ENCODE measurements around the gene CCDC141. TPM values are rescaled to one million over a fixed set of nuclear protein-coding genes. Genes with fewer than 3 reads are reported as not detected.
"Not testable (repeated sequence)": the region's sequence is repeated elsewhere in the genome, so short reads cannot be mapped to it uniquely, and the experiment has no call there.

The CCDC141 gene
- total RNA-seq, 1 donor from 2014 or later: 0.05 TPM

DNA sequence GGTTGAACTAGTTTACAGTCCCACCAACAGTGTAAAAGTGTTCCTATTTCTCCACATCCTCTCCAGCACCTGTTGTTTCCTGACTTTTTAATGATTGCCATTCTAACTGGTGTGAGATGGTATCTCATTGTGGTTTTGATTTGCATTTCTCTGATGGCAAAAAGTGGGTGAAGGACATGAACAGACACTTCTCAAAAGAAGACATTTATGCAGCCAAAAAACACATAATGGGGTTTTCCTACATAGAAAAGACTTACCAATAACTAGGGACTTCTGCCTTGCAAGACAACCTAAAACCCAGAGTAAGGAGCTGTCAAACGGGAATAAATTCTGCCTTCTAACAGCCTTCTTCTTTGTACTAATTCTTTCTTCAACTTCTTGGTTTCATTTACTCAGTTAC is 4.3 kb downstream of the CCDC141 start:
- not testable (repeated sequence) for DNase-seq (ENCODE audit: low read depth)

DNA sequence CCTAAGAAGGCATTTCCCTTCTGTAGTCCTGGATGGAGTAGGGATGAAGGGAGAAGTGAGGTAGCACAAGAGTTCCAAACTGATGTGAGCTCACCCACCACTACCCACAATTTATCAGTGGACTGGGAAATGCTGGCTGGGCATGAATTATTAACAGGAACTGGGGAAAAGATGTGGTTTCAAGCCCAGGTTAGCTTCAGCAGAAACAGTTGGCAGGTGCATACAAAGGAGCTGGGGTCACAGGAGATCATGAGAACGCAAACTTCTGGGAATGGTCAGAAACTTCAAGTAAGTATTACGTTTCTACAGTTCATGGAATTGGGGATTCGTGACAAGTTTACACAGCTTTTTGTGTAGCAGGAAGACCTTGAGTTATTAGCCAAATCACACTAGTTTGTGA is 5.4 kb downstream of the CCDC141 start:
- DNase-seq (ENCODE audit: low read depth): no peak

DNA sequence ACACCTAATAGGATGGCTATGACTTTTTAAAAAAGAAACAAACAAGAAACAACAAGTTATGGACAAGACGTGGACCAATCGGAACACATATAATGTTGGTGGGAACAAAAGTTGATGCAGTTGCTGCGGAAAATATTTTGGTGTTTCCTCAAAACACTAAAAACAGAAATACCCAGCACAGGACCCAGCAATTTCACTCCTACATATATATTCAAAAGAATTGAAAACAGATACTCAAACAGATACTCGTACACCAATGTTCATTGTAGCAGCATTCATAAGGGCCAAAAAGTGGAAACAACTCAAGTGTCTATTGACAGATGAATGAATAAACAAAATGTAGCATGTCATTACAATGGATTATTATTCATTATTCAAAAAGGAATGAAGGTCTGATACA is 12.1 kb downstream of the CCDC141 start:
- DNase-seq (ENCODE audit: low read depth): no peak

DNA sequence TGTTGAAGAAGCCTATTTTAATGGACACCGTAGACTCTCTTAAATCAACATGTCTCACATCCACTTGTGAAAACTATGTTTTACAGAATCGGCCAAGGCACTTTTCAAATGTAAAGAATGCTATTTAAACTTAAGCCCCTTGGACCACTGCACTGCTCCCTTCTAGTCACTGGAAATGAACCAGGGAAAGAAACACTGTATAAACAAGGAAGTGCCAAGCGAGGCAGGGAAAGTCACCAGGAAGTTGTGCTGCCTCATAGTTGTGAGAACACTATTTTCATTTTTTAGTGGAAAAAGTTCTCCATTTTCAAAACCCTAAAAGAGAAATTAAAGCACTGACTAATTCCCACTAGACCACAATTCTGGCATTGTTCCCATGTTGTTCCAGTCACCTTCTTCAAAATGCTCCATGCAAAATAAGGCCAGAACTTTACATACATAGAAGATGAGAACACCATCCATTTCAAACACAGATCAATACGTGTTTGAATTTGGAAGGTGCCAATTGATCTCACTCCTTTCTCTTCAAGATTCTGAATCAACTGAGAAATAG is 13.5 kb downstream of the CCDC141 start:
- DNase-seq (ENCODE audit: low read depth): peak; percentile 63

DNA sequence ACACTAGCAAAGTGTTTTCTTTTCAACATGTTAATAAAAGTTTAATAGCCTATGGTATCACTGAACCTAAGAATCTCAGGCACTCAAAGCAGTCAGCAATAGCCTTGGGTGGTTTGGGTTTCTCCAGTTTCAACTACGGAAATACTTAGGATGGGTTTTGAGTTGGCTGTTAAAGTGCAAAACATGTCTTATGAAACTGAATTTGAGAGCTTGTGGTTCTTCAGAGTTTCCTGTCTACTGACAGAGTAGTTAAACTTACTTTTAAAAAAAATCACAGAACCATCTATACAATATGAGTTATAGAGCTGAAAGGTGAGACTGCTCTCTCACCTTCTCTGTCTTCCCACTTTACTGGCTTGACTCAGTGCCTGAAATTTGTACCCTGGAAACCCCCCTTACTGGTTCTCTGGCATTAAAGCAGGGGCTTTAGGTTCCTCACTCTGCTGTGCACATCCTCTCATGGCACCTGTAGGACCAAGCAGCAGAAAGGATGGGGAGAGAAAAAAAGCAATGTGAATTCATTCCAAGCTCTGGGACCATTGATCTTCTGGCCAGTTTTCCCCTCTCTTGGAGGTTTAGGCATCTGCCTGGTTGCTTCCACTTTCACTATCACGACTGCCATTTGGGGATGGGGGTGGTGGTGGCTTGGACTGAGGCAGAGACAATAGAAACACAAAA is 18.1 kb downstream of the CCDC141 start:
- peak; percentile 90 for DNase-seq (ENCODE audit: low read depth)

DNA sequence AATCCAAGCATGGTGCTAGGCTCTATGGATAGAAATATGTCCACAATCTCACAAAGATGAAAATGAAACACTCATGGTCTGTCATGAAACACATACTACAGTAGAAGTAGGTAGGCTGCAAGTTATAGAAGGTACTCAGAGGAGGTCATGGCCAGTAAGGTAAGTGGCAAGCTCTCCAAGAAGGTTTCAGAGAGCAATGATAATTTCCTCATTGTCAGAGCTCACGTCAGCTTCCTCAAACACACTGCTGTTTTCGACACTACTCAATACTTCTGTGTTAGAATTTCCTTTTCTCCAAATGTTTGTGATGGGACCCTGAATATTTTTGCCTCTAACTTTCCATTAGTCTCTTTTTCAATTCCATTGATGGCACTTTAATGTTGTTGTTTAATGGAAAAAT is 25.5 kb downstream of the CCDC141 start:
- no peak for DNase-seq (ENCODE audit: low read depth)

DNA sequence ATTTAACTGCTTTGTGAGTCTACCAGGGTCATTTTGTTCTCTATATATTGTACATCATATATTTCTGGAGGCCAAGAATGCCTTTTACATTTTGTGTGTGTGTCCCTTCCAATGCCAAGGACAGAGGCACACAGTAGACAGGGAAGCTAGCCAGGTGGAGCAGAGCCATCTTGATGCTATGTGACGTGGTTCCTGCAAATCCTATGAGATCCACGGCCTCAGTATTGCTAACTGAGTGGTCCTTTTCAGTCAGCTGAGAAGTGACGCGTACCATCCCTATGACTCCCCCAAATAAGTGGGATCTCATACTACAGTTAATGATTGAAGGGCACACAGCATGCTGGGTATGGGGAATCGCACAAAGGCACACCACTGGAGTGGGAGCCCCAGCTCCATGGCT is 27.3 kb downstream of the CCDC141 start:
- DNase-seq (ENCODE audit: low read depth): no peak

DNA sequence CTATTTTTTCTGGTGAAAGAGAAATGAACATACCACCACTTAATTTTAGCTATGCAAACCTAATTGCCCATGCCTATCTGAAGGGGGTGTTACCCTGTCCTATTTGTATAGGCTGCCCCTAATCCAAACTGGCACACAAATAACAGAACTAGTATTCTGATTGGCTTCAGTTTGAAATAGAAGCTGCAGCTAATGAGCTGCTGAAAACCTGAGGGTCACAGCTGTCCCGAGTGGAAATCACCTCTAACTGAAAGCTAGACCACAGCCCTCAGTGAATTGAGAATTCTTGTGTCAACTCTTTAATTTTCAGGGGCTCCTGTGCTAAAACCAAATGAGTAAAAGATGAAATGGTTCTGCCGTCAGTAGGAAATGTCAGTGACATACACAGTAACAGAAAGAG is 28.7 kb downstream of the CCDC141 start:
- DNase-seq (ENCODE audit: low read depth): no peak

DNA sequence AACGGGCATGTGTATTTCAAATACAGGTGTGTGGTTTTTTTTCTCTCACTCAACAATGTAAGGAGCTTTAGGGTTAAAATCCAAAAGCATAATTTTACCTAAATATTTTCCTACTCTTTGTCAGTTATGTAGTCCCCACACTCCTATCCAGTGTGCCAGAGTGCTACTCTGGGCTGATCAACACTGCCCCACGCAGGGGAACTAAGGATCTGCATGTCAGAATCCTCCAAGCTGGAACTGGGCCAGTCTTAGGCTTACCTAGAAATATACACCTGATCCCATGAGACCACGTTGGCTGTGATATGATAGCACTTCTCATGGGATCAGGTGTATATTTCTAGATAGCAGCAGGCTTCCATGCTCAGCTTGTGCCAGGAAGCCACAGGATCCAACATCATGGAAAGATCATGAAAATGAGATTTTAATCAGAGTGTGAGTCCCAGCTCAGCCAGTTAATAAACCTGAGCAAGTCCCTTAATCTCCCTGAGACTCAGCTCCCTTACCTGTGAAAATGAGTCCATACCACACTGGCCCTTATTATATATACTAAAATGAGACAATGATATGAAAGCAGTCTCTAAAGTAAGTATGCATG is 29.7 kb downstream of the CCDC141 start:
- DNase-seq (ENCODE audit: low read depth): peak; percentile 26

DNA sequence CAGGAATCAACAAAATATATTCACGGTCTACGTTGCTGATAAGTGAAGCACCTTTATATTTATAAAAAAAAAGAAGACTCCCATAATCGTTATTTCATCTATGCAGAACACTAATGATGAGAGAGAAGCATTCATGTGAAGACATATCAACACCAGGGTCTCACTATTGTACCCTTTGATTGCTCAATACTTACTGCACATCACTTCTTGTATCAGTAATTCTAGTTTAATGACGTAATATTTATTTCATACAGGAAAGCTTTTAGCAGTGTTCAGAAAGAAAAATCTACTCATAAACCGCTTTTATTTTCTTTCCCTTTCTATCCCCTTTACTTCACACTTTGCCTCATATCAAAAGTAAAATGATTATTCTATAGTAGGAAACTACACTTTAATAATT is 30.7 kb downstream of the CCDC141 start:
- no peak for DNase-seq (ENCODE audit: low read depth)

DNA sequence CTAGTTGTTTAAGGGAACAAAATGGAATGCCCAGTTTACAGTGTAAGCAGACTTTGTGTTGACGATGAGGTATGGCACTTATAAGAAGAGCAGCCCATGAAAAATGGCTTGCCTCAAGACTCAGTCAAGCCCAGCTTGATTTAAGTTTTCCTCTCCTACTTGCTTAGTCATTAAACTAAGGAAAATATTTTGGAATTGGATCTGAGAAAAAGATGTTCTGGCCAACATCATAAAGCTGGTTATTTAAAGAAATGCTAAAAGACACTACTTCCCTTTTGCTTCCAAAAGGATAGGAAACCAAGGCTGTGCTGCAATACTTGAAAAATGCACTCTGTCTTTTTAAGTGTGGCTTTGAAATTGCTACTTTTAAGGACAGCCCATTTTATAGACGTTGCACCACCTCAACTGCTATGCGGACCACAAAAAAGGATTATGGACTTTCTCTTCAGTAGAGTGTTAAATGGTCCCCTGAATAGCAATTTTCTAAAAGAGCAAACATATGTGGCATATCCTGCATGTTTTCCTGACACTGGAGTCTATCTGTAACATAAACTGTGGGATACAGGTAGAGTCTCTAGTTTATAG is 32.1 kb downstream of the CCDC141 start:
- DNase-seq (ENCODE audit: low read depth): no peak

DNA sequence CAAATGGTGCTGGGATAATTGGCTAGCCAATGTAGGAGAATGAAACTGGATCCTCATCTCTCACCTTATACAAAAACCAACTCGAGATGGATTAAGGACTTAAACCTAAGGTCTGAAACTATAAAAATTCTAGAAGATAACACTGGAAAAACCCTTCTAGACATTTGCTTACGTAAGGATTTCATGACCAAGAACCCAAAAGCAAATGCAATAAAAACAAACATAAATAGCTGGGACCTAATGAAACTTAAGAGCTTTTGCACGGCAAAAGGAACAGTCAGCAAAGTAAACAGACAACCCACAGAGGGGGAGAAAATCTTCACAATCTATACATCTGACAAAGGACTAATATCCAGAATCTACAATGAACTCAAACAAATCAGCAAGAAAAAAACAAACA is 35.7 kb downstream of the CCDC141 start:
- DNase-seq (ENCODE audit: low read depth): not testable (repeated sequence)

DNA sequence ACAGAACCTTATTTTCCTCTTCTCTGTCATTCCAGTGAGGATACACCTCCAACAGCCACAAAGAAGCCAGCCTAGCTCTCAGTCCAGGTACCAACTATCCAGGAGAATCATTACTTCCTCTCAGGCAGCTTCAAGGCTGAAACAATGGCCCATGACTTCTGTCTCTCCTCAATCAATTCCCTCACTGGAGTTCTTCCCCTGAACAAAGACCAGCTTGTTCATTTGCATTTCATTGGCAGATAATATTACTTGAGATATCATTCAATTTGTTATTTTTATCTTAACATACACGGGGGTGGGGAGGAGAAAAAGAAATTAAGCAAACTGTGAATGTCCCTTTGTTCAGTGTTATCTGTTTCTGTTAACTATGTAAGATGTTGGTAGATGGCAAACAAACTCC is 44.0 kb downstream of the CCDC141 start:
- no peak for DNase-seq (ENCODE audit: low read depth)

DNA sequence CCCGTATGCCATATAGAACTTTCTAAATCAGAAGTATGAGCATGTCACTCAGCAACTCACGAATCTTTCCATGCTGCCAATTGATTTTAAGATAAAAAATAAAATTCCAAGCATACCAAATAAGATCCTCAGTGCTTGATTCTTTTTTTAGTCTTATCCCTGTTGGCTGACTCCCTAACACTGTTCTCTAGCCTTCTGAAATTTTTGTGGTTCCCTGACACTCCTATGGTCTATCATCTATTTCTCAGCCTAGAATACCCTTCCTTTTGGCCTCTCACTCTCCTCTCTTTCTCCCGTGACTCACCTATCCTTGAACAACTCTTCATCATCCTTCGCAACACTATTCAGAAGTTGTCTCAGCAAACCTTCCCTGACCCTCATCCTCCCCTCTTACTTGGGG is 50.5 kb downstream of the CCDC141 start:
- no peak for DNase-seq (ENCODE audit: low read depth)

DNA sequence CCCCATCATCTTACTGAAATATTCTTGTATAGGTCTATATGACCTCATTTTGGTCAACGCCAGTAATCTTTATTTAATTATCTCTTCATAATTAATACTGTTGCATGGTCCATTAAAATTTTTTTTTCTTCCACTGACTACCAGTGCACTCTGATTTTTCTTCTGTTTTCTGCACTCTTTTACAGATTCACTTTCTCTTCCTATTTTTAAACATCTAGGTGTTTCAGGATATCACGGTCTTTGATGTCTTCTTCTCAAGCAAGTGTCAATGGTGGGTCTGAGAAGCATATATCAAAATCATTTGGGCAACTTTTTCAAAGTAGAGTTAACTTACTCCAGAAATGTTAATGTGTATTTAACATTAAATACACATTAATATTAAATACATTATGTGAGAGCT is 51.4 kb downstream of the CCDC141 start:
- no peak for DNase-seq (ENCODE audit: low read depth)

DNA sequence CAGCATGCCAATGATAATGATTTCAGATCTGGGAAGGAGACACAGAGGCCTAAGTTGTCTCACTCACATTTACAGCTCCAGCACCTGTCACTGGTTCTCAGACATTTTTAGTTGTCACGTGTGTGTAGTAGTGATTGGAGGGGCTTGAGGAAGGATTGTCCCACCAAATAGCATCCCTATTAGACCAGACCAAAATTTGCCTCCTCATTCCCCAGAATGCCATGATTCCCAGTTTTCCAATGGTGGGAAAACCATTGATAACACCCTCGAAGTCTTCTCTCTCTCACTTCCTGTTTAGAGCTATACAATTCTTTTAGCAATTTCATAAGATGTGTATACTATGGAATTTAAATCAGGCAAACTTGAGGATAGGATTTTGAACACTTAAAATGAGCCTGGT is 52.5 kb downstream of the CCDC141 start:
- DNase-seq (ENCODE audit: low read depth): no peak

DNA sequence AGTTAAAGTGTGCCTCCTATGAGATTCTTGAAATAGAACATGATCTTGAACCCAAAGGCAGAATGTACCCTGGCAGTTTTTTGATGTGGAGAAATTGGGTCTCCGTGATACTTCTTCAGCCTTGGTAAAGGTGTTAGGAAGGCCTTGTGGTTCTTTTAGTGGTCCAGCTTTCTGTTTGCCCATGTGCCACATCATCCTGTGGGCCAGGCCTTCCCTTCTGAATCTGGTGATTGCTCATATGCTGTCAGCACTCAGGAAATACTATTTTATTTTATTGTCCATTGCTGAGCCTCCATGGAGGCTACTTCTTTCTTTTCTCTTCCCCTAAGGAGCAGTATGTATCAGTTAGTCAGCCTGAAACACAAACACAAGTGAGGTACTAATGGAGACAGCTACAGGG is 52.9 kb downstream of the CCDC141 start:
- no peak for DNase-seq (ENCODE audit: low read depth)

DNA sequence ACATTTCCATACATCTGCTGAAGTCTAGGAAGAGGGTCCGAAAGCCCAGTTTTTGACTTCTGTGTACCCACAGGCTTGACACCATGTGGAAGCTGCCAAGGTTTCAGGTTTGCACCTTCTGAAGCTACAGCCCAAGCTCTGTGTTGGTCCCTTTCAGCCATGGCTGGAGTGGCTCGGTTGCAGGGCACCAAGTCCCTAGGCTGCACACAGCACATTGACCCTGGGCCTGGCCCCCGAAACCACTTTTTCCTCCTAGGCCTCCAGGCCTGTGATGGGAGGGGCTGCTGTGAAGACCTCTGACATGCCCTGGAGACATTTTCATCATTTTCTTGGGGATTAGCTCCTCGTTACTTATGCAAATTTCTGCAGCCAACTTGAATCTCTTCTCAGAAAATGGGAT is 55.7 kb downstream of the CCDC141 start:
- no peak for DNase-seq (ENCODE audit: low read depth)

DNA sequence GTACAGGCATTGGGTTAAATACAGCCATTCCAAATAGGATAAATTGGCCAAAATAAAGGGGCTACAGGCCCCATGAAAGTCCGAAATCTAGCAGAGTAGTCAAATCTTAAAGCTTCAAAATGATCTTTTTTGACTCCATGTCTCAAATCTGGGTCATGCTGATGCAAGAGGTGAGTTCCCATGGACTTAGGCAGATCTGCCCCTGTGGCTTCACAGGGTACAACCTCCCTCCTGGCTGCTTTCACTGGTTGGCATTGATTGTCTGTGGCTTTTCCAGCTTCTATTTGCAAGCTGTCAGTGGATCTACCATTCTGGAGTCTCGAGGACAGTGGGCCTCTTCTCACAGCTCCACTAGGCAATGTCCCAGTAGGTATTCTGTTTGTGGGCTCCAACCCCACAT is 56.1 kb downstream of the CCDC141 start:
- DNase-seq (ENCODE audit: low read depth): no peak

DNA sequence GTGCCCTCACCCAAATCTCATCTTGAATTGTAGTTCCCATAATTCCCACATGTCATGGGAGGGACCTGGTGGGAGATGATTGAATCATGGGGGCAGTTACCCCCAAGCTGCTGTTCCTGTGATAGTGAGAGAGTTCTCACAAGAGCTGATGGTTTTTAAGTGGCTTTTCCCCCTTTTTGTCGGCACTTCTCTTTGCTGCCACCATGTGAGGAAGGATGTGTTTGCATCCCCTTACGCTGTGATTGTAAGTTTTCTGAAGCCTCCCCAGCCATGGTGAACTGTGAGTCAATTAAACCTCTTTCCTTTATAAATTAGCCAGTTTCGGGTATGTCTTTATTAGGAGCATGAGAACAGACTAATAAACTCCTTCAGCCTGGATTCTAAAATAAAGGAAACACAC is 57.2 kb downstream of the CCDC141 start:
- peak; percentile 4 for DNase-seq (ENCODE audit: low read depth)

DNA sequence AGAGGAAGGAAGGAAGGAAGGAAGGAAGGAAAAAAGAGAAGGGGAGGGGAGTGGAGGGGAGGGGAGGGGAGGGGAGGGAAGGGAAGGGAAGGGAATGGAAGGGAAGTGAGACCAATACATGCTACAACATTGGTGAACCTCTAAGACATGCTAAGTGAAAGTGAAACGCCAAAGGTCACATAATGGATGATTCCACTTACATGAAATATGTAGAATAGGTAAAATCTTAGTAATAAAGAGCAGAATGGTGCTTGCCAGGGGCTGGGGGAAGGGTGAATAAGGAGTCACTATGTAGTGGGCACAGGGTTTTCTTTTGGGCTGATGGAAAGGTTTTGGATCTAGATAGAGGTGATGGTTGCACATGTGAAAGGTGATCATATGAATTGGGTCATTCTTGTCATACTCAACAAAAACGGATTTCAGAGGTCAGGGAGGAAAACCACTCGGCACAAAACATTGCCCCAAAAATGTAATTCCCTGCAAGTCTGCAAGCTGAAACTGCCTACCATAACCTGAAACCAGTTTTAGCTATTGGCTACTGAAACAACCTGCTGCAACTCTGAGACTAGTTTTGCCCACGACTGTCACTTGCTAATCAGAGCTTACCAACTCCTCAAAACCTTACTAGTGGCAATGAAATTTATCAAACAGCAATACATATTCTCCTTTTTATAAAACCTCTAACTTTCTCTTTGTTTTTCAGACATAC is 59.2 kb downstream of the CCDC141 start:
- DNase-seq (ENCODE audit: low read depth): no peak

DNA sequence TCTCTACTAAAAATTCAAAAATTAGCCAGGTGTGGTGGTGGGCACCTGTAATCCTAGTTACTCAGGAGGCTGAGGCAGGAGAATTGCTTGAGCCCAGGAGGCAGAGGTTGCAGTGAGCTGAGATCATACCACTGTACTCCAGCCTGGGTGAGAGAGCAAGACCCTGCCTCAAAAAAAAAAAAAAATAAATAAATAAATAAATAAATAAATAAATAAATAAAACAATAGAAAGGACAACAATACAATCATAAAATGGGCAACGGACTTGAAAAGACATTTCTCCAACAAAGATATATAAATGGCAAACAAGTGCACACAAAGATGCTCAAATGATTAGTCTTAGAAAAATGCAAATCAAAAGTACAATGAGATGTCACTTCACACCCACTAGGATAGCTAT is 60.5 kb downstream of the CCDC141 start:
- not testable (repeated sequence) for DNase-seq (ENCODE audit: low read depth)

DNA sequence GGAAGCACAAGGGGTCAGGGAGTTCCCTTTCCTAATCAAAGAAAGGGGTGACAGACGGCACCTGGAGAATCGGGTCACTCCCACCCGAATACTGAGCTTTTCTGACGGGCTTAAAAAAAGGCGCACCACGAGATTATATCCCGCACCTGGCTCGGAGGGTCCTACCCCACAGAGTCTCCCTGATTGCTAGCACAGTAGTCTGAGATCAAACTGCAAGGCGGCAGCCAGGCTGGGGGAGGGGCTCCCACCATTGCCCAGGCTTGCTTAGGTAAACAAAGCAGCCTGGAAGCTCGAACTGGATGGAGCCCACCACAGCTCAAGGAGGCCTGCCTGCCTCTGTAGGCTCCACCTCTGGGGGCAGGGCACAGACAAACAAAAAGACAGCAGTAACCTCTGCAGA is 67.3 kb downstream of the CCDC141 start:
- DNase-seq (ENCODE audit: low read depth): not testable (repeated sequence)
